Breast epithelium (tissue), 3 donors: ENCODE measurements around the gene STX5.

Source experiments
- POLR2A ChIP-seq: fragments of 450-650 bp; IDR thresholded peaks from one replicate; pipeline ENCODE4 v1.6.1; 2016; ENCODE audit warnings: antibody characterized with exemption, mild to moderate bottlenecking, moderate library complexity
- POLR2AphosphoS5 ChIP-seq, 3 donors: sonication (generic); formaldehyde crosslinking; IDR thresholded peaks; one replicate each; pipeline ENCODE4 v1.6.1; 2017; ENCODE audit warnings: antibody characterized with exemption in 3 of 3
- TF ChIP-seq, protein P1 (sequence below), 3 donors: fragments of 450-650 bp; IDR thresholded peaks; one replicate each; pipeline ENCODE4 v1.5.1; 2016 to 2017; ENCODE audit warnings: antibody characterized with exemption in 3 of 3, mild to moderate bottlenecking in 3 of 3, moderate library complexity in 3 of 3

DNA sequence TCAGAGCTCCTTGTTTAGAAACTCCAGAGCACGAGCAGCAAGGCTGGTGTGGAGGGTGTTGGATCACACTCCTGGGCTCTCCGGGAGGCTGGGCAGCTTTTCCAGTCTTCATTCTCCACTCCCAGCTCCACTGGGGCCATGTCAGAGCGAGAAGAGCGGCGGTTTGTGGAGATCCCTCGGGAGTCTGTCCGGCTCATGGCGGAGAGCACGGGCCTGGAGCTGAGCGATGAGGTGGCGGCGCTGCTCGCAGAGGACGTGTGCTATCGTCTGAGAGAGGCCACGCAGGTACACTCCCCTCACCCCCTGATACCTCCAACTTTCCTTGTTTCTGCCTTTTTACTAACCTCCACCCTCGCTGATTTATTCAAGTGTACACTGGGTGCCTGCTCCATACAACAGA, 56.2 kb downstream of the STX5 start:
- TF ChIP-seq, protein P1, sequence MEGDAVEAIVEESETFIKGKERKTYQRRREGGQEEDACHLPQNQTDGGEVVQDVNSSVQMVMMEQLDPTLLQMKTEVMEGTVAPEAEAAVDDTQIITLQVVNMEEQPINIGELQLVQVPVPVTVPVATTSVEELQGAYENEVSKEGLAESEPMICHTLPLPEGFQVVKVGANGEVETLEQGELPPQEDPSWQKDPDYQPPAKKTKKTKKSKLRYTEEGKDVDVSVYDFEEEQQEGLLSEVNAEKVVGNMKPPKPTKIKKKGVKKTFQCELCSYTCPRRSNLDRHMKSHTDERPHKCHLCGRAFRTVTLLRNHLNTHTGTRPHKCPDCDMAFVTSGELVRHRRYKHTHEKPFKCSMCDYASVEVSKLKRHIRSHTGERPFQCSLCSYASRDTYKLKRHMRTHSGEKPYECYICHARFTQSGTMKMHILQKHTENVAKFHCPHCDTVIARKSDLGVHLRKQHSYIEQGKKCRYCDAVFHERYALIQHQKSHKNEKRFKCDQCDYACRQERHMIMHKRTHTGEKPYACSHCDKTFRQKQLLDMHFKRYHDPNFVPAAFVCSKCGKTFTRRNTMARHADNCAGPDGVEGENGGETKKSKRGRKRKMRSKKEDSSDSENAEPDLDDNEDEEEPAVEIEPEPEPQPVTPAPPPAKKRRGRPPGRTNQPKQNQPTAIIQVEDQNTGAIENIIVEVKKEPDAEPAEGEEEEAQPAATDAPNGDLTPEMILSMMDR (IDR thresholded peaks at IDR 0.05) = no peak
- TF ChIP-seq POLR2A = no peak
- TF ChIP-seq POLR2AphosphoS5 (IDR thresholded peaks at IDR 0.05) = no peak
